ENCODE data around the gene FRMD8.
A peak's percentile ranks its signal among the peaks of the same experiment; 100 is the strongest.

FRMD8 gene

GRCh38 chr11:65376138-65376713, 10.2 kb upstream of the FRMD8 start:
- no peak for DNase-seq

GRCh38 chr11:65377036-65377435, 9.4 kb upstream of the FRMD8 start:
- DNase-seq: no peak

GRCh38 chr11:65377777-65378176, 8.7 kb upstream of the FRMD8 start:
- no peak for DNase-seq

- no peak for DNase-seq
Observed at GRCh38 chr11:65378208-65378927, 8.1 kb upstream of the FRMD8 start.

GRCh38 chr11:65378928-65379638, 7.4 kb upstream of the FRMD8 start:
- no peak for DNase-seq

- DNase-seq: no peak
Observed at GRCh38 chr11:65379698-65380459, 6.6 kb upstream of the FRMD8 start.

- no peak for DNase-seq
Observed at GRCh38 chr11:65380460-65381119, 5.8 kb upstream of the FRMD8 start.

- DNase-seq: no peak
Observed at GRCh38 chr11:65381716-65382032, 4.8 kb upstream of the FRMD8 start.

- DNase-seq: peak; percentile 93
Observed at GRCh38 chr11:65382033-65382803, 4.2 kb upstream of the FRMD8 start, which contains the start of gene SLC25A45. SLC25A45 (minus strand) TSS chr11:65382646; CDS start chr11:65381951, 695 bp downstream.

- DNase-seq: peak; percentile 38
Observed at GRCh38 chr11:65382804-65383368, 3.6 kb upstream of the FRMD8 start.

- no peak for DNase-seq
Observed at GRCh38 chr11:65383778-65384177, 2.7 kb upstream of the FRMD8 start.

- no peak for DNase-seq
Observed at GRCh38 chr11:65384301-65384889, 2.0 kb upstream of the FRMD8 start.

GRCh38 chr11:65388731-65389130, 2.3 kb downstream of the FRMD8 start:
- DNase-seq: no peak

GRCh38 chr11:65389294-65389980, 3.0 kb downstream of the FRMD8 start:
- DNase-seq: no peak

GRCh38 chr11:65390099-65390941, 3.9 kb downstream of the FRMD8 start:
- DNase-seq: no peak

GRCh38 chr11:65390996-65391395, 4.6 kb downstream of the FRMD8 start:
- DNase-seq: no peak

- DNase-seq: no peak
Observed at GRCh38 chr11:65392186-65392829, 5.9 kb downstream of the FRMD8 start.

- no peak for DNase-seq
Observed at GRCh38 chr11:65392899-65393298, 6.5 kb downstream of the FRMD8 start.

- no peak for DNase-seq
Observed at GRCh38 chr11:65393513-65394079, 7.2 kb downstream of the FRMD8 start.

Data from stimulated activated CD8-positive, alpha-beta memory T cell treated with anti-CD3 and anti-CD28 coated beads, Interleukin-4, amount 100 ng/mL, for 48 hours (primary cell).